Stimulated activated CD8-positive, alpha-beta memory T cell treated with anti-CD3 and anti-CD28 coated beads, Interleukin-12 subunit alpha, Interleukin-12 subunit beta, amount 100 ng/mL, for 1 hour (primary cell): ENCODE results near the gene PPP2R2D.
"Not testable (repeated sequence)": the region's sequence is repeated elsewhere in the genome, so short reads cannot be mapped to it uniquely, and the experiment has no call there.

Source experiments
- DNase-seq: peaks from one replicate; pipeline ENCODE4 v3.0.0-alpha.2; 2020; ENCODE audit warnings: low read depth

PPP2R2D gene

DNA sequence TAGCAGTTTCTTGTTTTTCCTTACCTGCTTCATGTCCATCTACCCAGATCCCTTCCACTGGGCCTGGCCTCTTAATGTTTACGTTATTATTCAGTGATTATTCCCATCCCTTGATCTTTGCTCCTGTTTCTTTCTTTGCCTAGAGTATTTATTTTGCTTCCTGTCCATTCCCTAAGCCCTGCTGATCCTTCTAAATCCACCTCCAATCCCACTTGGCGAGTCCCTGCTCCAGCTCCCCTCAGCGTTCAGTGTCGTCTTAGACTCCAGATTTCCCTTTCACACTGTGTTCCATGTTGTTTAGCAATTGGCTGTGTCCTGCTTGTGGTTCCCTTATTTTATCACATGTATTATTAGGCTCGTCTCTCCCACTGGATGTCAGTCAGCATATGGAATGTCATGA, 7.3 kb downstream of the PPP2R2D start:
- no peak for DNase-seq

DNA sequence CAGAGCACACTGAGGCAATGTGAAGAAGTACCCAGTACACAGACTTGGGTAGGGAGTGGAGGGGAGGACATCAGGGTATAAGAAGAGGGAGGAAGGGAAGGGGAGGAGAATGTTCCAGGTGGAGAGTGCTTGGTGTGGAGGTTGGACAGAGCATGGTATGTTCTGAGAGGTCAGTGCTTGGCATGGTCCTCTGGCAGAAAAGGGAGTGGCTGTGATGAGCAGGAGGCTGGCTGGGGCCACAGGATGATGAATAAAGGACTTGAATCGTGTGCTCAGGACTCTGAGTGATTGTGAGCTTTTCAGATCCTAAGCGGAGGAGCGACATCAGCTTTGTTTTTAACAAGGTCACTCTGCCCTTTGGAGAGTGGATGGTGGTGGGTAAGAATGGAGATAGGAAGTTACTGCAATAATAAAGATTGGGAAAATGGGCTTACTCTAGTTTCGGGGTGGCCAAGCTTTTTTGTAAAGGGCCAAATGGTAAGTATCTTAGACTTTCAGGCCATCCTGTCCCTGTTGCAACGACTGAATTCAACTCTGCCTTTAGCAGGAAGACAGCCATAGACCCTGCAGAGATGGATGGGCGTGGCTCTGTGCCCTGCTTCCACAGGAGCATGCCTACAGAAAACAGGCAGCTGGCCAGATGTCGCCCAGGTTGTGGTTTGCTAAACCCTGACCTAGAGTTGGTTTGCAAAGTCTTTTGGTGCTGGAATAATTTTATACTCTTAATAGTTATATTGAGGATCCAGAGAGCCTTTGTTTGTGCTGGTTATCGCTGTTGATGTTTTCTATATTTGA, 8.4 kb downstream of the PPP2R2D start:
- no peak for DNase-seq

DNA sequence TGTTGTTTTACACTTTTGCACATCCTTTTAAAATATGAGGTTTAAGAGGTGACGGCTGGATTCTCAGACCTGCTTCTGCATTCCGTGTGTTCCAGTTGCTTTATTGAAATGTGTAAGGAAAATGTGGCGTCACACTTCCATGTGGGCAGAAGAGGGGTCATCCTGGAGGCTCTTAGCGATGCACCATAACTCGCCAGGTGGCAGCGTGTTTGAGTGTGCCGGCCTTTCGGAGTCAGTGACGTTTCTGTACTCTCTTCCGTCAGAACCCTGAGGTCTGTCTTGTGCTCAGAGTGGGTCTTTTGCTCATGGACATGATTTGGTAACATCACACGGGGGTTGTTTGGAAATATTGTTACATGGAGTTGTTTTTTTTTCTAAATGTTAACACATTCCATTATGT, 9.1 kb downstream of the PPP2R2D start:
- DNase-seq = no peak

DNA sequence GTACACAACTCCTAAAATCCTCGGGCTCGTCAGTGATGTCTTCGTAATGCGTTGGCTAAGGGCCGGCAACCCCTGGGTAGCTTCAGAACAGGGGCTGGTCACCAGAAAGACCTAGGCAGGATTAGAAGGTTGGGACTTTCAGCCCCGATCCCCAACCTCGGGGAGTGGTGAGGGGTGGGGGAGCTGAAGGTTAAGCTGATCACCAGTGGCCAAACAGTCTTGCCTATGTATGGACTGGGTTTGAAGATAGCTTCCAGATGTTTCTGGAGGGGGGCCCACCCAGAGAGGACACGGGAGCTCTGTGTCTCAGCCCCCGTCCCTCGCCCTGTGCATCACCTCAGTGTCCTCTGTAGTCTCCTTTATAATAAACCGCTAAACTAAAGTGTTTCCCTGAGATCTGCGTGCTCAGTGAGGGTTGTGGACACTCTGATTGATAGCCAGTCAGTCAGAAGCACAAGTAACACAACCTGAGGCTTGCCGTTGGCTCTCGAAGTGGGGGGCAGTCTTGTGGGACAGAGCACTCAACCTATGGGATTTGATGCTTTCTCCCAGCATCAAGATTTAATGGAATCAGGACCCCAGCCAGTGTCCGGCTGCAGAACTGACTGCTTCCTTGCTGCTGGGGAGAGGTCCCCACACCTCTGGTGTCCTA, 10.0 kb downstream of the PPP2R2D start:
- no peak for DNase-seq

DNA sequence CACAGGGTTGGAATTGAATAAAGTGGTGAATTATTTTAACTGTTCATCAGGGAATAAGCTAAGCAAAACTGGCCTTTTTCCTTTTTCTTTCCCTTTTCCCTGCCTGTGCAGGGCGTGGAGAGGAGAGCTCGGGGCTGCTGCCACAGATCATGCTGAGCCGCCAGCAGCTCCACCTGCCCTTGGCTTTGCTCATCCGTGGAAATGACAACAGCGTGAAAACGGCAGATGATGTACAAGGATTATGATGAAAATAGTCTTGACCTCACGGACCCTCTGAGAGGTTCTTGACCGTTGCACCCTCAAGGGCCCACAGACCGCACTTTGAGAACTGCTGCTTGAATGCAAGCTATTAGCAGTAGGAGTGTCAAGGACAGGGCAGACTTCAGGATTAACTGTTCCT, 10.6 kb downstream of the PPP2R2D start:
- DNase-seq = no peak

DNA sequence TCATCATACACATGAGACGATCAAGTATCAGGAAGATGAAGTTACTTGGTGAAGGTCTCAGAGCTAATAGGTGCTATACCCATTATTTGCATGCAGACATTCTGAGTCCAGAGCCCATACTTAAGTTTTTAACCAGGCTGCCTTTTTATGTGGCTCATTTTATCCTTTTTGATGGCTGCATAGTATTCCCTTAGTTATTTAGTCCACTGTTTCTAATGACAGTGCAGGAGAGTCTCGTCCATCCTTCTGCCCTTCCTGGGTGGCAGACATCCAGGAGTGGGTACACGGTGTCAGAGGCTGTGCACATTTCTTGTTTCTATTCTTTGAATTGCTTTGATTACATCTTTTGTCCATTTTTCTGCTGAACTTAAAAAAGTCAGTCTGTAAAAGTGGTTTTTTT, 11.8 kb downstream of the PPP2R2D start:
- no peak for DNase-seq

DNA sequence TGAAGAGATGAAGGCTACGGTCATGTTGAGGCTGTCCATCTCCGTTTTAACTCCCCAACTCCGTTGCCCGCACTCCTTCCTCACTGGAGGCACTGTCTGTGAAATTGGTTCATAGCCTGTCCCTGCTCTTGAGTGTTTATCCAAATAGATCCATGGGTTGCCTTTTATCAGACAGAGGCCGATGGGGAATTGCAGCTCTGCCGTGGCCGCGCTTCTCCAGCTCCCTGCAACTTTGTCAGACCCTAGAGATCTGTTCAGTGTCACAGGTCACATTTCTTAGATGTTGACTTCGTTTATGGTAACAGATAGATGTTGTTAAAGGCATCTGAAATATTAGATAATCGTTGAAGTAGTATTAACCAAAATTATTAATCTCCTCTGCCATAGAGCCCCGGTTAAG, 14.7 kb downstream of the PPP2R2D start:
- no peak for DNase-seq

DNA sequence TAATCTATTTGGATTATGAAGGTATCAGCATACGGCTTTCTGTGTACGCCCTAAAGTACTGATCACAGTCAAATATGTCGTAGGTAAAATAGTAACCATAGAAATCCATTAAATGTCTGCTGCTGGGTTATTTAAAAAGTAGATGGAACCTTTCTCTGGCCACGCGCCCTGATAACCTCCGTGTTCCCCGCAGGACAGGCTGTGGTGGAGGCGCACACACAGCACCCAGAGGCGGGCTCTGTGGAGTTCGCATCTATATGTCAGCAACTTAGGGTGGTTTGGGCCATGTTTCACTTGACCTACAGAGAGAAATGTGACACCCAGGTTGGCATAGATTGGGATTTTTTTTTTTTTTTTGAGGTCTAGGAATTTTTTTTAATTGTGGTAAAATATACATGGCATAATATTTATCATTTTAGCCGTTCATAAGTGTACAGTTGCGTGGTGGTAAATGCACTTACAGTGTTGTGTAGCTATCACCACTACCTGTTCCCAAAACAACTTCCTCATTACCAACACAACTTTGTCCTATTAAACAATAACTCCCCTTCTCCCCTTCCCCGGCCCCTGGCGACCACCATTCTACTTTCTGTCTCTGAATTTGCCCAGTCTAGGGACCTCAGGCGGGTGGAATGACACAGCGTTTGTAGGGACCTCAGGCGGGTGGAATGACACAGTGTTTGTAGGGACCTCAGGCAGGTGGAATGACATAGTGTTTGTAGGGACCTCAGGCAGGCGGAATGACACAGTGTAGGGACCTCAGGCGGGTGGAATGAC, 15.4 kb downstream of the PPP2R2D start:
- no peak for DNase-seq

DNA sequence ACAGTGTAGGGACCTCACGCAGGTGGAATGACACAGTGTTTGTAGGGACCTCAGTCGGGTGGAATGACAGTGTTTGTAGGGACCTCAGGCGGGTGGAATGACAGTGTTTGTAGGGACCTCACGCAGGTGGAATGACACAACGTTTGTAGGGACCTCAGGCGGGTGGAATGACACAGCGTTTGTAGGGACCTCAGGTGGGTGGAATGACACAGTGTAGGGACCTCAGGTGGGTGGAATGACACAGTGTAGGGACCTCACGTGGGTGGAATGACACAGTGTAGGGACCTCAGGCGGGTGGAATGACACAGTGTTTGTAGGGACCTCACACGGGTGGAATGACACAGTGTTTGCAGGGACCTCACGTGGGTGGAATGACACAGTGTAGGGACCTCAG, 16.0 kb downstream of the PPP2R2D start:
- not testable (repeated sequence) for DNase-seq

DNA sequence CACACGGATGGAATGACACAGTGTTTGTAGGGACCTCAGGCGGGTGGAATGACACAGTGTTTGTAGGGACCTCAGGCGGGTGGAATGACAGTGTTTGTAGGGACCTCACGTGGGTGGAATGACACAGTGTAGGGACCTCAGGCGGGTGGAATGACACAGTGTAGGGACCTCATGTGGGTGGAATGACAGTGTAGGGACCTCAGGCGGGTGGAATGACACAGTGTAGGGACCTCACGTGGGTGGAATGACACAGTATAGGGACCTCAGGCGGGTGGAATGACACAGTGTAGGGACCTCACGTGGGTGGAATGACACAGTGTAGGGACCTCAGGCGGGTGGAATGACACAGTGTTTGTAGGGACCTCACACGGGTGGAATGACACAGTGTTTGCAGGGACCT, 16.7 kb downstream of the PPP2R2D start:
- not testable (repeated sequence) for DNase-seq

DNA sequence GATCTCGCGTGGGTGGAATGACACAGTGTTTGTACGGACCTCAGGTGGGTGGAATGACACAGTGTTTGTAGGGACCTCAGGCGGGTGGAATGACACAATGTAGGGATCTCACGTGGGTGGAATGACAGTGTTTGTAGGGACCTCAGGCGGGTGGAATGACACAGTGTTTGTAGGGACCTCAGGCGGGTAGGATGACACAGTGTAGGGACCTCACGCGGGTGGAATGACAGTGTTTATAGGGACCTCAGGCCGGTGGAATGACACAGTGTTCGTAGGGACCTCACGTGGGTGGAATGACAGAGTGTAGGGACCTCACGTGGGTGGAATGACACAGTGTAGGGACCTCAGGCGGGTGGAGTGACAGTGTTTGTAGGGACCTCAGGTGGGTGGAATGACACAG, 18.7 kb downstream of the PPP2R2D start:
- not testable (repeated sequence) for DNase-seq

DNA sequence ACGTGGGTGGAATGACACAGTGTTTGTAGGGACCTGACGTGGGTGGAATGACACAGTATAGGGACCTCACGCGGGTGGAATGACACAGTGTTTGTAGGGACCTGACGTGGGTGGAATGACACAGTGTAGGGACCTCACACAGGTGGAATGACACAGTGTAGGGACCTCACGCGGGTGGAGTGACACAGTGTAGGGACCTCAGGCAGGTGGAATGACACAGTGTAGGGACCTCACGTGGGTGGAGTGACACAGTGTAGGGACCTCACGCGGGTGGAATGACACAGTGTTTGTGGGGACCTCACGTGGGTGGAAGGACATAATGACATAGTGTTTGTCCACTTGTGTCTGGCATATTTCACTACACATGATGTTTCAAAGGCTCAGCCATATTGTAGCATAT, 19.3 kb downstream of the PPP2R2D start:
- no peak for DNase-seq

DNA sequence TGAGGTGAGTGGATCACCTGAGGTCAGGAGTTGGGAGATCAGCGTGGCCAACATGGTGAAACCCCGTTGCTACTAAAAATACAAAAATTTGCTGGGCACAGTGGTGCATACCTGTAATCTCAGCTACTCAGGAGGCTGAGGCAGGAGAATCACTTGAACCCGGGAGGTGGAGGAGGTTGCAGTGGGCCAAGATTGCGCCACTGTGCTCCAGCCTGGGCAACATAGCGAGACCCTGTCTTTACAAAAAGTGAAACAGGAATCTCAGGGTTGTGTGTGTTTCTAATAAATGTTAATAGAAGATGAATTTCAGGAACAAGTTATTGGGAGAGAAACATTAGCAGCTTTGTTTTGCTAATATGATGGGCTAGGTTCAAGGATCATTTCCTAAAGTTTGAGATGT, 19.9 kb downstream of the PPP2R2D start:
- DNase-seq = no peak

DNA sequence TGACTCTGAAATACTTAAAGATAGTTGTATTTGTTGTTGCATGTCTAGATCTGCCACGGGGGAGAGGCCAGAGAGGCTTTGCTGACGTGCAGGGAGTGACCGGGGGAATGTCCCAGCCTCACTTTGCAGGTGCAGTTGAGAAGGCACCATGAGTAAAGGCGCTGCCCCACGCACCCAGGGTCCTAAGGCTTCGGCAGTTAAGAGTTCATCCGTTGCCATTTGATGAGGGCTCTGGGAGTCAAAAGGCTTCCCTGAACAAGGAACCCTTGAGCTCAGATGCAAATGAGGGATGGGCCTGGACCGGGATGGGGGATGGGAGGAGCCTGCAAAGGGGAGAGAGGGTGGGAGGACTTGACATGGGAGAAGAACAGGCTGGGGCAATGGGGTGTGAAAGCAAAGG, 20.4 kb downstream of the PPP2R2D start:
- no peak for DNase-seq

DNA sequence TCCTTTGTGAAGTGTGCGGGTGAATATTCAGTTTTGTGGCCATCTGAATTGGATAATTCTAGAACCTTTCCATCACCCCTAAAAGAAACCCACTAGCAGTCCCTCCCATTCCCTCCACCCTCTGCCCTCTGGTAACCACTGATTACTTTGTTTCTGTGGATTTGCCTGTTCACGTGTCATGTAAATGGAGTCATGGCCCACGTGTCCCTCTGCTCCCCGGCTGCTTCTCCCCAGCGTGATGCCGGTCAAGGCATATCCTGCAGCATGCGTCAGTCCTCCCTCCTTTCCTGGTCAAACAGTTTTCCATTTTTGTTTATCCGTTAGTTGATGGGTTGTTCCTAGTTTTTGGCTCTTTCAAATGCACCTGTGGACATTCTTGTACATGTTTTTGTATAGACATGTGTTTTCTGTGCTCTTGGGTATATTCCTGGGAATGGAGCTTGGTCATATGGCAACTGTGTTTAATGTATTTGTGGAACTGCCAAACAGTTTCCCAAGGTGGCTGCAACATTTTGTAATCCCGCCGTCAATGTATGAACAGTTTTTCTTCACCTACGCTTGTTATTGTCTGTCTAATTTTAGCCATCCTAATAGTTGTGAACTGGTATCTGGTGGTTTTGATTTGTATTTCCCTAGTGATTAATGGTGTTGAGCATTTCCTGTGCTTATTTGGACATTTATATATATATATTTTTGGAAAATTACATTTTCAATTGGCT, 22.4 kb downstream of the PPP2R2D start:
- no peak for DNase-seq

DNA sequence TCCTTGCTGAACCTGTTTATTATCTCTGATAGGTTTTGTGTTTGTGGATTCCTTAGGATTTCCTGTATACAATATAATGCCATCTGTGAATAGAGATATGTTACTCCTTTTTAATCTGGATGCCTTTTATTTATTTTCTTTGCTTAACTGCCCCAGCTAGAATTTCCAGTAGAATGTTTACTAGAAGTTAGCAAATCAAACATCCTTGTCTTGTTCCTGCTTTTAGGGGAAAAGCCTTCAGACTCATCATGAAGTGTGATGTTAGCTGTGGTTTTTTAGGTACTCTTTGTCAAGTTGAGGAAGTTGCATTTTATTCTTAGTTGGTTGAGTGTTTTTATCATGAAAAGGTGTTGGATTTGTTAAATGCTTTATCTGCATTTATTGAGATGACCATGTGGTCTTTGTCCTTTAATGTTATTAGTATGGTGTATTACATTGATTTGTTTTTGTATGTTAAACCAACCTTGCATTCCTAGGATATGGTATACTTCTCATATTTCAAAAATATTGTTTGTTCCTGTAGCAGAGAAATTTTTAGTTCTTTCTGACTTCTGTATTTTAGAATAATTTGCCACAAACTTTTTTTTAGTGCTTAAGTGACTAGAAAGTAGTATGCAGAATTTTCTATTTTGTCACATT, 24.3 kb downstream of the PPP2R2D start:
- DNase-seq = no peak

DNA sequence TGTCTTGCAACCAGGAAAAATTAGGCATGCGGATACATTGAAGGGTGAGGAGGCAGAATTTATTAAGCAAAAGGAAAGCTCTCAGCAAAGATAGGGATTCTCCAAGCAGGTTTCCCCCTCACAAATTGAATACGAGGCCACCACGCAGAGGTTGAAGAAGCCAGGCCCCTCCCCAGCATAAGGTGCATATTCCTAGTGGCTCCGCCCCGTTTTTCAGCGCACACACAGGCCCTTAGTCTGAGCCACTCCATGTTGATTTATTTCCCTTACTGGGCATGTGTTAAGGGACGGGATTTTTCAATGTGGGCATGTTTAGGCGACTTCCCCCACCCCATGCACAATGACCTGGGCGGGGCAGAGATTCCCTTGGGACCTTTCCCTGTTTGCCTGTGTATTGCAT, 24.9 kb downstream of the PPP2R2D start:
- no peak for DNase-seq

DNA sequence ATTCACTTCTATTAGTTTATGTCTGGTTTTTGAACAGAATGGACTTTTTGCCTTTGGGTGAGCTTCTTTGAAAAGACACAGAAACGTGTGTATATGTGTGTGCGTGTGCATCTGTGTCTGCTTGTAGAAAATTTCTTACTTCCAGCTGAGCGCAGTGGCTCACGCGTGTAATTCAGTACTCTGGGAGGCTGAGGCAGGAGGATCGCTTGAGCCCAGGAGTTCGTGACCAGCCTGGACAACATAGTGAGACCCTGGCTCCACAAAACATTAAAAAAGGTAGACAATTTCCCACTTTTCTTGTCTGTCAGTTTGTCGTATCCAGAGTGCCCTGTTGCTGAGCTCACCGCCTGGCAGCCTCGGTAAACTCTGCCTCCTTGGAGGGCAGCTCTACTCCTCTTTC, 25.4 kb downstream of the PPP2R2D start:
- no peak for DNase-seq

DNA sequence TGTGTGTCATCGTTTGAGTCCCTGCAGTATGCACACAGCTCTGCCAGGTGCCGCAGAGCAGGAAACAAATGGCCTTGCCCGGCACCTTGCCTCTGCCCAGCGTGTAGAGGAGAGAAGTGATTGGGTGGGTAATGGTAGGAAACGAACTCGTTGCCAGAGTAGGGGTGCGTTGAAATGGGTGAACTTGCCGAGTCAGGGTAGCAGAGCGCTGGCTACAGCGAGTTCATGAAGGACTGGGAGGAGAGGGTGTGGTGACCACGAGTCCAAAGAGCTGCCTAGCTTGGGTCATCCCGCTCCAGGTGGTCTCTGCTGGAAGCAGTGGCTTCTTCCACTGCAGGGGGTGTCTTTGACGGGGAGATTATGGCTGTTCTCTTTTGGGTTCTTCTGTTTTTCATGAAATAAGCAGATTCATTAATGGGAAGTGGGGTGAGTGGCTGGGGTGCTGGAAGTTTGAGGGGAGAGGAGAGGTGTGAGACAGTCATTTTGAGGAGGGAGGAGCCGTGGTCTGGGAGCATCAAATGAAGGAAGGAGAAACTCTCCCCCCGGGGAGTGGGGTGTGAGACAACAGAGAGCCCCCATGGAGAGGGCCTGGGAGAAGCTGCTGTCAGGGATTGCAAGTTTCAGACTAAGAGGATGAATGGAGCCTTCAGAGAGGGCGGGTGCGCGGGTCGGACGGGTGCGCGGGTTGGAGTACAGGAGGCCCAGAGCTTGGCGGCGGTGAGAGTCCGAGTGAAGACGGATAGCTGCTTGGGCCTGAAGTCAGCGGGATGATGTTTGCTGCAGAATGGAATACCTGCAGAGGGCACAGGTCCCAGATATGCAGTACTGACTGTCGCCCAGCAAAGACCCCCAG, 26.2 kb downstream of the PPP2R2D start:
- no peak for DNase-seq

DNA sequence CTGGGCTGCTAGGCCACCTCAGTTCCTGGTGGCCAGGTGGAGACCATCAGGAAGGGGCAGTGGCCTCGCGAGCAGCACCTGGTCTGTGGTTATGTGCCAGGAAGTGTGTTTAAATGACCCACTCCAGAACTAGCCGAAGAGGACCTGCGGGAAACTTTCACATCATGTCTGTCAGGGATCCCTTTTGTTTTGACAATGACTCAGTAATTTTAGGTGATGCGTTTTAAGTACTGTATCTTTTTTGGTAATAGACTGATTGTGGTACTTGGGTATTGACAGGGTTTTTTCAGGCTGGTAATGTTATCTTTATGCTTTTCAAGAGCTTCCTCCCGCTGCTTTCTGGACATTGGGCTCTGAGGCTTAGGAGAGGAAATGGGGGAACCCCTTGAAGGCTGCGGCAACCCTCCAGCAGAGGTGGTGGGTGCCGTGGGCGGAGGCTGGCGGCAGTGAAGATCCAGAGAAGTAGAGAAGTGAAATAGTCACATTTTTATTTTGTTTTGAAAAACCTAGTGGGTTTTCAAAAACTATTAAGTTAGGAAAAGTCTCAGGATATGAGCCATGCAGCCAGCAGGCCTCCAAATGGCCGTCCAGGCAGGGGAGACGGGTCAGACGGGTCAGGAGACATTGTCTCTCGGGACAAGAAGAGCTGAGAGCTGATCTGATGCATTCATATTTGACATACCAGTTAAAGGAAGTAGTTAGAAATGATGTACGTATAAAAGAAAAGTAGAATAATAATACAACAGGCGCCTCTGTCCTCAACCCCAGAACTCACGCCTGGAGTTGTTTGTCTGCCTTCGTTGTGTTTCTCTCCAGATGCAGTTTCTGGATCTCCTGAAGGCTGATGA, 27.7 kb downstream of the PPP2R2D start:
- no peak for DNase-seq
